Liver (tissue), 9 donors: ENCODE measurements around the gene PGAP6. TPM values are rescaled to one million over a fixed set of nuclear protein-coding genes. Genes with fewer than 3 reads are reported as not detected.

Source experiments
- DNase-seq: peaks from one replicate; pipeline ENCODE4 v3.0.0-alpha.2; 2017; ENCODE audit warnings: low spot score
- H3K27ac ChIP-seq, 2 donors: one replicate each; pipeline ENCODE4 v1.7.0; 2013; ENCODE audit warnings: inconsistent platforms in 2 of 2, low read length in 2 of 2, control low read depth in 1 of 2, low read depth in 1 of 2, mild to moderate bottlenecking in 1 of 2
- H3K27me3 ChIP-seq, 4 donors: one replicate each; pipeline versions ENCODE4 v1.6.1 to v1.7.0; 2013; ENCODE audit warnings: low read length in 3 of 4, inconsistent platforms in 1 of 4, mild to moderate bottlenecking in 1 of 4, moderate library complexity in 1 of 4; ENCODE audit not compliant: control insufficient read depth in 4 of 4, insufficient read depth in 4 of 4
- H3K36me3 ChIP-seq, 4 donors: one replicate each; pipeline versions ENCODE4 v1.6.1 to v1.7.0; 2013; ENCODE audit warnings: low read length in 3 of 4, mild to moderate bottlenecking in 3 of 4, low read depth in 1 of 4, moderate library complexity in 1 of 4; ENCODE audit not compliant: control insufficient read depth in 4 of 4, insufficient read depth in 3 of 4
- H3K4me1 ChIP-seq, 4 donors: one replicate each; pipeline versions ENCODE4 v1.6.1 to v1.7.0; 2013; ENCODE audit warnings: low read length in 3 of 4, mild to moderate bottlenecking in 3 of 4, moderate library complexity in 1 of 4; ENCODE audit not compliant: control insufficient read depth in 4 of 4, insufficient read depth in 4 of 4
- H3K4me3 ChIP-seq, 3 donors: one replicate each; pipeline versions ENCODE4 v1.6.1 to v1.7.0; 2013; ENCODE audit warnings: low read length in 3 of 3, control low read depth in 1 of 3, low read depth in 1 of 3, mild to moderate bottlenecking in 1 of 3
- H3K9ac ChIP-seq, 2 donors: one replicate each; pipeline ENCODE4 v1.7.0; 2013; ENCODE audit warnings: low read length in 2 of 2, mild to moderate bottlenecking in 2 of 2, moderate library complexity in 2 of 2, control low read depth in 1 of 2, low read depth in 1 of 2
- H3K9me3 ChIP-seq, 4 donors: one replicate each; pipeline versions ENCODE4 v1.6.1 to v1.7.0; 2013; ENCODE audit warnings: low read length in 3 of 4; ENCODE audit not compliant: control insufficient read depth in 4 of 4
- EGR1 ChIP-seq, 2 donors: IDR thresholded peaks; 2 replicates each; pipeline ENCODE4 v1.6.1; 2016 to 2018; ENCODE audit warnings: antibody characterized with exemption in 2 of 2, low read depth in 2 of 2
- FOXA1 ChIP-seq: IDR thresholded peaks from 2 replicates; pipeline ENCODE4 v1.6.1; 2016; ENCODE audit warnings: antibody characterized with exemption
- FOXA2 ChIP-seq: IDR thresholded peaks from 2 replicates; pipeline ENCODE4 v1.6.1; 2016; ENCODE audit warnings: antibody characterized with exemption
- GABPA ChIP-seq, 2 donors: IDR thresholded peaks in 1 of 2; conservative IDR thresholded peaks in 1 of 2; 2 replicates each; pipeline ENCODE4 v1.6.1; 2016; ENCODE audit warnings: antibody characterized with exemption in 2 of 2, mild to moderate bottlenecking in 1 of 2, moderate library complexity in 1 of 2
- HNF4A ChIP-seq, 2 donors: conservative IDR thresholded peaks; 2 replicates each; pipeline ENCODE4 v1.6.1; 2016; ENCODE audit warnings: antibody characterized with exemption in 2 of 2, mild to moderate bottlenecking in 2 of 2
- HNF4G ChIP-seq: IDR thresholded peaks from 2 replicates; pipeline ENCODE4 v1.6.1; 2016; ENCODE audit warnings: antibody characterized with exemption
- JUND ChIP-seq, 2 donors: IDR thresholded peaks; 2 replicates each; pipeline ENCODE4 v1.6.1; 2016; ENCODE audit warnings: antibody characterized with exemption in 2 of 2
- NR2F2 ChIP-seq: IDR thresholded peaks from 2 replicates; pipeline ENCODE4 v1.6.1; 2016; ENCODE audit warnings: antibody characterized with exemption
- RAD21 ChIP-seq, 2 donors: IDR thresholded peaks; 2 replicates each; pipeline ENCODE4 v1.6.1; 2016; ENCODE audit warnings: antibody characterized with exemption in 2 of 2, mild to moderate bottlenecking in 2 of 2
- RXRA ChIP-seq, 2 donors: IDR thresholded peaks; 2 replicates each; pipeline ENCODE4 v1.6.1; 2017 to 2018; ENCODE audit warnings: antibody characterized with exemption in 2 of 2, mild to moderate bottlenecking in 1 of 2
- SP1 ChIP-seq: IDR thresholded peaks from 2 replicates; pipeline ENCODE4 v1.6.1; 2018; ENCODE audit warnings: antibody characterized with exemption, mild to moderate bottlenecking
- TAF1 ChIP-seq: conservative IDR thresholded peaks from 2 replicates; pipeline ENCODE4 v1.6.1; 2016; ENCODE audit warnings: antibody characterized with exemption, mild to moderate bottlenecking
- YY1 ChIP-seq: IDR thresholded peaks from 2 replicates; pipeline ENCODE4 v1.6.1; 2016; ENCODE audit warnings: antibody characterized with exemption, mild to moderate bottlenecking
- WGBS: extraction: QIAGEN DNeasy Blood & Tissue Kit; methylation state at CpG from one replicate; pipeline ENCODE4 v1.1.7; 2013; 5-methylcytosine and 5-hydroxymethylcytosine counted together
- polyA plus RNA-seq, 2 donors: library from polyadenylated mRNA; stranded (reverse) in 1 of 2; unstranded in 1 of 2; fragments of 200-250 nt in 1 of 2; fragments of >200 nt in 1 of 2; fragmentation: Nextera tagmentation in 1 of 2; extraction: Ambion mirVana in 1 of 2; gene quantifications; one replicate each; pipeline versions ENCODE4 v1.2.1 to v1.2.3, GENCODE V29; 2013 to 2015
- total RNA-seq, 2 donors: library from RNA; depleted of rRNA; stranded (reverse); fragments of >200 nt; gene quantifications; one replicate each; pipeline ENCODE4 v1.2.3, GENCODE V29; 2014
- TF ChIP-seq, protein P1 (sequence below): IDR thresholded peaks from 2 replicates; pipeline ENCODE4 v1.6.1; 2016; ENCODE audit warnings: antibody characterized with exemption
- TF ChIP-seq, protein P2 (sequence below): IDR thresholded peaks from 2 replicates; pipeline ENCODE4 v1.6.1; 2016; ENCODE audit warnings: antibody characterized with exemption
- TF ChIP-seq, protein P3 (sequence below): fragments of 150-350 bp; IDR thresholded peaks from 2 replicates; pipeline ENCODE4 v1.5.1; 2017; ENCODE audit warnings: improper control_type of control experiment, low read depth, low read length; ENCODE audit not compliant: missing input control
- TF ChIP-seq, protein P4 (sequence below): IDR thresholded peaks from 2 replicates; pipeline ENCODE4 v1.6.1; 2016; ENCODE audit warnings: antibody characterized with exemption
- TF ChIP-seq, protein P5 (sequence below): IDR thresholded peaks from 2 replicates; pipeline ENCODE4 v1.6.1; 2016; ENCODE audit warnings: antibody characterized with exemption, mild to moderate bottlenecking
- donor health status: healthy.
- donor health status: healthy.
- donor health status: healthy.
- donor health status: healthy.
- donor health status: healthy.

Gene PGAP6
- total and polyA plus RNA-seq, 4 donors = 18.9 to 50.5 (median 38.0) TPM

DNA sequence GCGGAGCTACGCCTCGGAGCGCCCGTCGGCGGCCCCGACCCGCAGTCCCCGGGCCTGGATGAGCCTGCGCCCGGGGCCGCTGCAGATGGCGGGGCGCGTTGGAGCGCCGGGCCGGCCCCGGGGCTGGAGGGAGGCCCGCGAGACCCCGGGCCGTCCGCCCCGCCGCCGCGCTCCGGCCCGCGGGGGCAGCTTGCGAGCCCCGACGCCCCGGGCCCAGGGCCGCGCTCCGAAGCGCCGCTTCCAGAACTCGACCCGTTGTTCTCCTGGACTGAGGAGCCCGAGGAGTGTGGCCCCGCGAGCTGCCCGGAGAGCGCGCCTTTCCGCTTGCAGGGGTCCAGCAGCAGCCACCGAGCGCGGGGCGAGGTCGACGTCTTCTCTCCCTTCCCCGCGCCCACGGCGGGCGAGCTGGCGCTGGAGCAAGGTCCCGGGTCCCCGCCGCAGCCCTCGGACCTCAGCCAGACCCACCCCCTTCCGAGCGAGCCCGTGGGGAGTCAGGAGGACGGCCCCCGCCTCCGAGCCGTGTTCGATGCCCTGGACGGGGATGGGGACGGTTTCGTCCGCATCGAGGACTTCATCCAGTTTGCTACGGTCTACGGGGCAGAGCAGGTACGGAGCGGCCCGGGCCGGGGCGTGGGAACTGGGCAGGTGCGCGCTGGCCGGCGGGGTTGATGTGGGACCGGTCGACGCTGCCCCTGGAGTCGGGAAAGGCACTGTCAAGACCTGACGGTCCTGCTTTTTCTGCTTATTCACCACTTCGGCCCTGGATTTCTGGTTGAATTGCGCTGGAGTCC is 44.5 kb upstream of the PGAP6 start:
- peaks cover 5 to 25% (median 19%) of the 10 kb centered on the region in 4 donors for H3K4me1 ChIP-seq
- no peak overlapping the region for H3K27ac ChIP-seq
- no peaks in the 10 kb centered on the region for H3K27me3 ChIP-seq
- no peak for TF ChIP-seq RXRA (IDR thresholded peaks at IDR 0.05)
- TF ChIP-seq, protein P1, sequence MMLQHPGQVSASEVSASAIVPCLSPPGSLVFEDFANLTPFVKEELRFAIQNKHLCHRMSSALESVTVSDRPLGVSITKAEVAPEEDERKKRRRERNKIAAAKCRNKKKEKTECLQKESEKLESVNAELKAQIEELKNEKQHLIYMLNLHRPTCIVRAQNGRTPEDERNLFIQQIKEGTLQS = no peak
- no peak for TF ChIP-seq FOXA2
- no peak for TF ChIP-seq GABPA (IDR thresholded peaks at IDR 0.05 in 1 of 2, conservative IDR thresholded peaks at IDR 0.05 in 1 of 2)
- TF ChIP-seq, protein P2, sequence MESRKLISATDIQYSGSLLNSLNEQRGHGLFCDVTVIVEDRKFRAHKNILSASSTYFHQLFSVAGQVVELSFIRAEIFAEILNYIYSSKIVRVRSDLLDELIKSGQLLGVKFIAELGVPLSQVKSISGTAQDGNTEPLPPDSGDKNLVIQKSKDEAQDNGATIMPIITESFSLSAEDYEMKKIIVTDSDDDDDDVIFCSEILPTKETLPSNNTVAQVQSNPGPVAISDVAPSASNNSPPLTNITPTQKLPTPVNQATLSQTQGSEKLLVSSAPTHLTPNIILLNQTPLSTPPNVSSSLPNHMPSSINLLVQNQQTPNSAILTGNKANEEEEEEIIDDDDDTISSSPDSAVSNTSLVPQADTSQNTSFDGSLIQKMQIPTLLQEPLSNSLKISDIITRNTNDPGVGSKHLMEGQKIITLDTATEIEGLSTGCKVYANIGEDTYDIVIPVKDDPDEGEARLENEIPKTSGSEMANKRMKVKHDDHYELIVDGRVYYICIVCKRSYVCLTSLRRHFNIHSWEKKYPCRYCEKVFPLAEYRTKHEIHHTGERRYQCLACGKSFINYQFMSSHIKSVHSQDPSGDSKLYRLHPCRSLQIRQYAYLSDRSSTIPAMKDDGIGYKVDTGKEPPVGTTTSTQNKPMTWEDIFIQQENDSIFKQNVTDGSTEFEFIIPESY = no peak
- TF ChIP-seq FOXA1 = no peak
- no peak for TF ChIP-seq EGR1 (IDR thresholded peaks at IDR 0.05; ENCODE audit: low read depth in 2 of 2)
- TF ChIP-seq, protein P3, sequence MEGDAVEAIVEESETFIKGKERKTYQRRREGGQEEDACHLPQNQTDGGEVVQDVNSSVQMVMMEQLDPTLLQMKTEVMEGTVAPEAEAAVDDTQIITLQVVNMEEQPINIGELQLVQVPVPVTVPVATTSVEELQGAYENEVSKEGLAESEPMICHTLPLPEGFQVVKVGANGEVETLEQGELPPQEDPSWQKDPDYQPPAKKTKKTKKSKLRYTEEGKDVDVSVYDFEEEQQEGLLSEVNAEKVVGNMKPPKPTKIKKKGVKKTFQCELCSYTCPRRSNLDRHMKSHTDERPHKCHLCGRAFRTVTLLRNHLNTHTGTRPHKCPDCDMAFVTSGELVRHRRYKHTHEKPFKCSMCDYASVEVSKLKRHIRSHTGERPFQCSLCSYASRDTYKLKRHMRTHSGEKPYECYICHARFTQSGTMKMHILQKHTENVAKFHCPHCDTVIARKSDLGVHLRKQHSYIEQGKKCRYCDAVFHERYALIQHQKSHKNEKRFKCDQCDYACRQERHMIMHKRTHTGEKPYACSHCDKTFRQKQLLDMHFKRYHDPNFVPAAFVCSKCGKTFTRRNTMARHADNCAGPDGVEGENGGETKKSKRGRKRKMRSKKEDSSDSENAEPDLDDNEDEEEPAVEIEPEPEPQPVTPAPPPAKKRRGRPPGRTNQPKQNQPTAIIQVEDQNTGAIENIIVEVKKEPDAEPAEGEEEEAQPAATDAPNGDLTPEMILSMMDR = no peak
- no peak for TF ChIP-seq SP1
- TF ChIP-seq JUND (IDR thresholded peaks at IDR 0.05) = no peak
- no peak for TF ChIP-seq HNF4G
- TF ChIP-seq NR2F2 = no peak
- TF ChIP-seq RAD21 (IDR thresholded peaks at IDR 0.05) = no peak
- TF ChIP-seq HNF4A (conservative IDR thresholded peaks at IDR 0.05) = no peak
- TF ChIP-seq YY1 = no peak
- TF ChIP-seq, protein P4, sequence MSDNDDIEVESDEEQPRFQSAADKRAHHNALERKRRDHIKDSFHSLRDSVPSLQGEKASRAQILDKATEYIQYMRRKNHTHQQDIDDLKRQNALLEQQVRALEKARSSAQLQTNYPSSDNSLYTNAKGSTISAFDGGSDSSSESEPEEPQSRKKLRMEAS = no peak
- TF ChIP-seq, protein P5, sequence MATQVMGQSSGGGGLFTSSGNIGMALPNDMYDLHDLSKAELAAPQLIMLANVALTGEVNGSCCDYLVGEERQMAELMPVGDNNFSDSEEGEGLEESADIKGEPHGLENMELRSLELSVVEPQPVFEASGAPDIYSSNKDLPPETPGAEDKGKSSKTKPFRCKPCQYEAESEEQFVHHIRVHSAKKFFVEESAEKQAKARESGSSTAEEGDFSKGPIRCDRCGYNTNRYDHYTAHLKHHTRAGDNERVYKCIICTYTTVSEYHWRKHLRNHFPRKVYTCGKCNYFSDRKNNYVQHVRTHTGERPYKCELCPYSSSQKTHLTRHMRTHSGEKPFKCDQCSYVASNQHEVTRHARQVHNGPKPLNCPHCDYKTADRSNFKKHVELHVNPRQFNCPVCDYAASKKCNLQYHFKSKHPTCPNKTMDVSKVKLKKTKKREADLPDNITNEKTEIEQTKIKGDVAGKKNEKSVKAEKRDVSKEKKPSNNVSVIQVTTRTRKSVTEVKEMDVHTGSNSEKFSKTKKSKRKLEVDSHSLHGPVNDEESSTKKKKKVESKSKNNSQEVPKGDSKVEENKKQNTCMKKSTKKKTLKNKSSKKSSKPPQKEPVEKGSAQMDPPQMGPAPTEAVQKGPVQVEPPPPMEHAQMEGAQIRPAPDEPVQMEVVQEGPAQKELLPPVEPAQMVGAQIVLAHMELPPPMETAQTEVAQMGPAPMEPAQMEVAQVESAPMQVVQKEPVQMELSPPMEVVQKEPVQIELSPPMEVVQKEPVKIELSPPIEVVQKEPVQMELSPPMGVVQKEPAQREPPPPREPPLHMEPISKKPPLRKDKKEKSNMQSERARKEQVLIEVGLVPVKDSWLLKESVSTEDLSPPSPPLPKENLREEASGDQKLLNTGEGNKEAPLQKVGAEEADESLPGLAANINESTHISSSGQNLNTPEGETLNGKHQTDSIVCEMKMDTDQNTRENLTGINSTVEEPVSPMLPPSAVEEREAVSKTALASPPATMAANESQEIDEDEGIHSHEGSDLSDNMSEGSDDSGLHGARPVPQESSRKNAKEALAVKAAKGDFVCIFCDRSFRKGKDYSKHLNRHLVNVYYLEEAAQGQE = no peak
- no peak for TF ChIP-seq TAF1
- H3K9ac ChIP-seq = peak overlapping the region in 1 of 2 donors; percentile 3
- no peak for DNase-seq
- 3% methylated on average over 97 of the region's 97 CpGs for WGBS
- H3K4me3 ChIP-seq = peak overlapping the region; percentile 43 to 88 (median 73)
- H3K36me3 ChIP-seq = no peaks in the 10 kb centered on the region
- H3K9me3 ChIP-seq = no peaks in the 10 kb centered on the region
